LHCN-M2 (cell line): ENCODE results near the gene LCMT2. TPM values are rescaled to one million over a fixed set of nuclear protein-coding genes. Genes with fewer than 3 reads are reported as not detected.

Experiments used
- DNase-seq: peaks from one replicate; pipeline ENCODE4 v3.0.0-alpha.2; 2012; ENCODE audit warnings: low read depth
- polyA plus RNA-seq: library from polyadenylated mRNA; unstranded; fragments of >200 nt; gene quantifications from one replicate; pipeline ENCODE4 v1.2.1, GENCODE V29; 2012; ENCODE audit warnings: missing spikeins
- total RNA-seq: library from RNA; depleted of rRNA; stranded (reverse); fragments of >200 nt; gene quantifications from 2 replicates; pipeline ENCODE4 v1.2.3, GENCODE V29; 2014; rRNA removed

LCMT2 gene, protein sequence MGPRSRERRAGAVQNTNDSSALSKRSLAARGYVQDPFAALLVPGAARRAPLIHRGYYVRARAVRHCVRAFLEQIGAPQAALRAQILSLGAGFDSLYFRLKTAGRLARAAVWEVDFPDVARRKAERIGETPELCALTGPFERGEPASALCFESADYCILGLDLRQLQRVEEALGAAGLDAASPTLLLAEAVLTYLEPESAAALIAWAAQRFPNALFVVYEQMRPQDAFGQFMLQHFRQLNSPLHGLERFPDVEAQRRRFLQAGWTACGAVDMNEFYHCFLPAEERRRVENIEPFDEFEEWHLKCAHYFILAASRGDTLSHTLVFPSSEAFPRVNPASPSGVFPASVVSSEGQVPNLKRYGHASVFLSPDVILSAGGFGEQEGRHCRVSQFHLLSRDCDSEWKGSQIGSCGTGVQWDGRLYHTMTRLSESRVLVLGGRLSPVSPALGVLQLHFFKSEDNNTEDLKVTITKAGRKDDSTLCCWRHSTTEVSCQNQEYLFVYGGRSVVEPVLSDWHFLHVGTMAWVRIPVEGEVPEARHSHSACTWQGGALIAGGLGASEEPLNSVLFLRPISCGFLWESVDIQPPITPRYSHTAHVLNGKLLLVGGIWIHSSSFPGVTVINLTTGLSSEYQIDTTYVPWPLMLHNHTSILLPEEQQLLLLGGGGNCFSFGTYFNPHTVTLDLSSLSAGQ
- total RNA-seq: 10.4 and 13.8 TPM in 2 replicates
- polyA plus RNA-seq: 8.2 TPM

DNA sequence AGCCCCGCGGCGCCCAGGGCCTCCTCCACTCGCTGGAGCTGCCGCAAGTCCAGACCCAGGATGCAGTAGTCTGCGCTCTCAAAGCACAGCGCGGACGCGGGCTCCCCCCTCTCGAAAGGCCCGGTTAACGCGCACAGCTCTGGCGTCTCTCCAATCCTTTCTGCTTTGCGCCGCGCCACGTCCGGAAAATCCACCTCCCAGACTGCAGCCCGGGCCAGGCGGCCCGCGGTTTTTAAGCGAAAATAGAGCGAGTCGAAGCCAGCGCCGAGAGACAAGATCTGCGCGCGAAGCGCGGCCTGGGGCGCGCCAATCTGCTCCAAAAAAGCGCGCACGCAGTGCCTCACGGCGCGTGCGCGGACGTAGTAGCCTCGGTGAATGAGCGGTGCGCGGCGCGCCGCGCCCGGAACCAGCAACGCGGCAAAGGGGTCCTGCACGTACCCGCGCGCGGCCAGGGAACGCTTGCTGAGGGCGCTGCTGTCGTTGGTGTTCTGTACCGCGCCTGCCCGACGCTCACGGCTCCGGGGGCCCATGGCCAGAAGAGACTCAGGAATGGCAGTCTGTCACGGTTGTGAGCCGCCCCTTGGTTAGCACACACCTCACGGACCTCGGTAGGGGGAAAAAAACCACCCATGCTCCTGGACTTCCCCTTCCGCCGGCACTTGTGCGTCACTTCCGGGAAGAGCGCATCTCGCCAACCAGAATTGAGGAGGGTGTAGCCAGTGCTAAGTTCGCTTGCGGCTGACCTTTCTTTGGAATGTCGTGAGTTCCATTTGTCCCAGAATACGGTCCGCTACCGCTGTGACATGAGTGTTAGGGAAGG, at the start of gene LCMT2:
Gene LCMT2, minus strand, starts transcription at position 614 of the 820 bp plus-strand sequence. Its CDS starts 84 bp downstream, at position 530.
- peak; percentile 95 for DNase-seq

DNA sequence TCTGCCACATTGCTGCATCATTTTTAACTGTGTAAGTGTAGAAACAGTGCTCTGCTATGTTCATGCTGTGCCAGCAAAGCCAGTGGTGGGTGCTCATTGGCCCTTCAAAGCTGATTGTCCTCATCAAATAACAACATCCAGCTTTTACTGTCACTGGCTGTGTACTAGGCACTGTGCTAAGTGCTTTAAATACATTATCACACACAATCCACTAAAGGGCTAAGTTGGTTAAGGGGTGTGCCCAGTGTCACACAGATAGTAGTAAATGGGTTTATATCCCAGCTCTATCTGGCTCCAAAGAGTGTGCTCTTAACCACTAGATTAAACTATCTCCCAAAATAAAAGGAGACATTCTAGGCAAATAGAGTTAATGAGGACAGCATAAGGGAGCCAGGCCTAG, 48.2 kb upstream of the LCMT2 start:
- DNase-seq: no peak

DNA sequence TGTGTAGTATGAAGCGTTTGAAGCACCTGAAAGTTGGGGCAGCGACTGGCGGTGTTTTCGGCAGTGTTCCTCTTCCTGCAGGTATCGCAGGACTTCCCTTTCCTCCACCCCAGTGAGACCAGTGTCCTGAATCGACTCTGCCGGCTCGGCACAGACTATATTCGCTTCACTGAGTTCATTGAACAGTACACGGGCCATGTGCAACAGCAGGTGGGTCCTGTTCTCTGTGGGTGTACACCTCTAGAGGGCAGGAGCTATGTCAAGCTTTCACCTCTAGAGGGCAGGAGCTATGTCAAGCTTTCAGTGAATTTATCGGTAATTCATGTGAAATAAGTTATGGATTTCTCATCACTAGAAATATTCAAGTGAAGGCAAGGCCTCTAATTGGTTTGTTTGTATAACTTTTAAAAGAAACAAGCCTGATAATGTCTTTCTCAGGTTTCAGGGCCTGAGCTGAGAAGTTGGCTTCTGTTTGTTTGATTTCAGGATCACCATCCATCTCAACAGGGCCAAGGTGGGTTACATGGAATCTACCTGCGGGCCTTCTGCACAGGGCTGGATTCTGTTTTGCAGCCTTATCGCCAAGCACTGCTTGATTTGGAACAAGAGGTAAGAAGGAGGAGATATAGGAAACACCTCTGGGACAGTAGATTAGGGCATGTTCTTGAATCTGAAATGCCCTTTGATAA, 45.8 kb upstream of the LCMT2 start:
- DNase-seq: peak; percentile 27

DNA sequence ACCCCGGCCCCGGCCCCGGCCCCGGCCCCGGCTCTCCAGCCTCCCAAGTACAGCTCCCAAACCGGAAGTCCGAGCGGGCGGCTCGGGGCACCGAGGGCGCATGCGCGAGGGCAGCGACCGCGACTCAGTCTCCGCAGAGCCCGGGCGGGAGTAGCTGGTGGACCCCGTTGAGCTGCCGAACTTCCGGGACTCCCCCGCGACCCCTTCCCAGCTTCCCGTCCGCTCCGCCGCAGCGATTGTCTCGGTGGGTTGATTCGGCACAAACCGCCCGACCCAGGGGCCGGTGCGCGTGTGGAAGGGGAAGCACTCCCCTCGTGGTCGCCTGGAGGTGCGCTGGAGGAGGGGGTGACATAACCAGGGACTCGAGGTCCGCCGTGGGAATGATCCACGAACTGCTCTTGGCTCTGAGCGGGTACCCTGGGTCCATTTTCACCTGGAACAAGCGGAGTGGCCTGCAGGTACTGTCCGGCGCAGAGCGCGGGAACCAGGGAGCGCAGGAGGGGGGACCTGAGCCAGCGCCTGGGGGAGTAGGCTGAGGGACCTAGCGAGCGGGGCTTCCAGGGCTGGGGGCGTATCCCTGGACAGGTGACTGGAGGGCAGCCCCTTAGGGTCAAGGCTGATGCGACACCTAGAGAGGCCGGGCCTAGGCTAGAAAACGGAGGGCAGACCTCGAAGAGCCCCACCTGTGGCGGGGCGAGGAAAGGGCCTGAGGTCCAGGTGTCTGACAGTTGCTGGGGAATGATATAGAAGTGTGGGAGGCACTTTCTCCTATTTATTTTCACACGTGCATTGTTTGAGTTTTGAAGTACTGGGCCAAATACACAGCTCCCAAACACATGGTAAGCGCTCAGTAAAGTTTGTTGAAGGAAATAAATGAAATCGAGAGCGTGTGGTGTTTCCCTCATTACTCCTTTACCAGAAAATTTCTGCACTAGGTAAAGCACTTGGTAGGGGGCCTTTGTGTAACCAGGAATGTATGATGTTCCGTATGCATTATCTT, 40.9 kb upstream of the LCMT2 start, which contains the start of the genes TUBGCP4 and ZSCAN29:
Gene TUBGCP4, plus strand, starts transcription at position 127 of the 1,000 bp plus-strand sequence. Its CDS starts 254 bp downstream, at position 381.
Gene ZSCAN29, minus strand, starts transcription at position 69 of the 1,000 bp plus-strand sequence. CDS start 1,130 bp downstream, outside the sequence.
- DNase-seq: peak; percentile 75

DNA sequence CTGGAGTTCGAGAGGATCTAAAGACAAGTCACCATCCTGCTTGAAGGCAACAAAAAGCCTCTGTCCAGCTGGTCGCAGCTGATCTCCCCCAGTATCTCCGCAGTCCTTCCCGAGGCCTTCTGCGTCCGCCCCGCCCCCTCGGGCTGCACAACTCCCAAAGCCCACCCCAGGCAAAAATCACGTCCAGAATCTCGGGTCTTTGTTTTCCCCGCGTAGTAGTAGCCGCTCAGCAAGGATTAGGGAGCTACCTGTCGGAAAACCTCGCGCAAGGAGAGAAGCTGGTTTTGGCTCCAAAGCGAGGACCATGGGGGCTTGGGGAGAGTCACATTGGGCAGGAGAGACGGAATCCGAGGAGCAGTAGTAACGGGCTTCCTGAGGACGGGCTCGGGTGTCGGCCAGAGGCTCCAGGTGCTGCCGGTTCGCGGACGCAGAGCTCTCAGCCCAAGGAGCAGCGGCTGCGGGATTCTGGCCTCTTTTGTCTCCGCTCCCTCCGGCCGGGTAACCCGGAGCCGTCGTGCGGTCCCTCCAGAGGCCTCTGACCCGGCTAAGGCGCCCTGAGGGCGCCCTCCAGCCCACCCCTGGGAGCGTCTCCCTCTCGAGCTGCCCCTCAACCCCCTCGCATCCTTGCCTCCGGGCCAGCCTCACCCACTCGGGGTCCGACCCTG, 40.1 kb upstream of the LCMT2 start:
- no peak for DNase-seq

DNA sequence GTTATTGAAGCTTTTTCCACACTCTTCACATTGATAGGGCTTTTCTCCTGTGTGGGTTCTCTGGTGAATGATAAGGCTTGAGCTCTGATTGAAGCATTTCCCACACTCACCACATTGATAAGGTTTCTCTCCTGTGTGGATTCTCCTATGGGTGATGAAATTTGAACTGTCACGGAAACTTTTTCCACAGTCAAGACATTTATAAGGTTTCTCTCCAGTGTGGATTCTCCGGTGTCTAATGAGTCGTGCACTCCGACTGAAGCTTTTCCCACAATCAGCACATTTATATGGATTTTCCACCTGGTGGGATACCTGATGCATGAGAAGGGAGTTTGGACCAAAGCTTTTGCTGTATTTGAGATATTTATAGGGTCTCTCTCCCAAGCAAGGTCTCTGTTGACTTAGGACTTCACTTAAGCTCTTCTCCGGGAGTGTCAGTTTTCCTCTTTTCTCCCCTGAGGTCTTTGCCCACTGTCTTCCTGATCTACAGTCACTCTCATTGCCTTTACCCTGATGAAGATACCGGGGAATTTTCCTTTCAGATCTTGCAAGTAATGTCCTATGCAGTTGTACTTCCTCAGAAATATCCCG, 31.0 kb upstream of the LCMT2 start:
- DNase-seq: no peak

DNA sequence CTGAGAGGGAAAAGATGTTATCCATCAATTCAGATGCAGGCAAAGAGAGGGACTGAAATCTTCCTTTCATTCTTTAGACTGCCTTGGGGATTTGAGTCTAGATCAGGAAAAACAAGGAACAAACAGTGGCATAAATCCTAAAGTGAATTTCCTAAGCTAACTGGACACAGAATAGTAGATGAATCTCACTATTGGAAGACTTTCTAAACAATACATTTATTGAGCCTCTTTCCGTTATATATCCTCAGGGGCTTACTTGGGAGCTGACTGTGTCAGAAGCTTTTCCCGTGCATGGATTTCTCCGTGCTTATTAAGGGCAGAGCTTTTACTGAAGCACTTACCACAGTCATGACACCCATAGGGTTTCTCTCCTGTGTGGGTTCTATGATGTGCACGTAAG, 30.4 kb upstream of the LCMT2 start:
- DNase-seq: no peak

DNA sequence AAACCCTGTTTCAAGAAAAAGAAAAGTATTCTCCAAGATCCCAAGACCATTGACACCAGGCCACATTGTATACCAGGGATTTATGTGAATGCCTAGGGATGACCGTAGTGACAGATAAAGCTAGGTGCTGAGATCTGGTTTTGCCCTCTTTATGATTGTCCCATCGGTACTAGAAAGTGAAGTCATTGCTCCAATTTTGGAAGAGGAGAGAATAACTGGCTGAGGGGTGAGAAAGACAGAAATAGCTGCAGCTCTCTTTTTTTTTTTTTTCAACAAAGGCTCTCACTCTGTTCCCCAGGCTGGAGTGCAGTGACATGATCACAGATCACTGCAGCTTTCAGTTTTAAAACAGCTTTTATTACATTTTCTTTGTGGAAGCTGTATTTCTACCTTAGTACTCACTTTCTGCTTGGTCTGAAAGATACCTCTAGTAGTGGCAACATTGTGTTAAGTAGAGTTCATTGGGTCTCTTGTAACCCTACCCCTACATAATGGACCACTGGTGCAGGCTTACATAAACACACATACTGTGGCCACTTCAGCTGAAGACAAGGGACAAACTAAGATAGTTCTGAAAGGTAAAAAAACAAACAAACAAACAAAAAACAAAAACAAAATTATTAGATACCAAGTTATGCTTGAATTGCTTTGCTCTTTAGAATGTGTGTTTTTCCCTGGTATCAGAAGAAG, 22.5 kb upstream of the LCMT2 start:
- DNase-seq: no peak

DNA sequence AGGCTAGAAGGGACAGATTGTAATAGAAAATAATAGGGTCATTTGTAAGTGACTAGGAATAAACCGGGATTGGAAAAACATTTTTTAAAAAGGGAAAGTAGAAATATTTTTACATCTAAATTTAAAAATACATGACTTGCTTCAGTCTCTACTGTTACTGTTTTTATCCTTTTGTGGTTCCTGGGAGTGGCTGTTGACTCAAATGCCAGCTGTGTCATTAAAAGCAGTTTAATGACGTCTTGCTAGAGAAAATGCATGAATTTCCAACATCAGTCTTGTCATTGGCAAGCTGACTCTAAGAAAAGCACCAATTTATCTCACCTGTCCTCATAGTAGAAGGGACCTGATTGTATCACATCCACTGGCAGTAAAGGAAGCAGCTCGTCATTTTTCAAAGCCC, 16.7 kb upstream of the LCMT2 start:
- peak; percentile 10 for DNase-seq

DNA sequence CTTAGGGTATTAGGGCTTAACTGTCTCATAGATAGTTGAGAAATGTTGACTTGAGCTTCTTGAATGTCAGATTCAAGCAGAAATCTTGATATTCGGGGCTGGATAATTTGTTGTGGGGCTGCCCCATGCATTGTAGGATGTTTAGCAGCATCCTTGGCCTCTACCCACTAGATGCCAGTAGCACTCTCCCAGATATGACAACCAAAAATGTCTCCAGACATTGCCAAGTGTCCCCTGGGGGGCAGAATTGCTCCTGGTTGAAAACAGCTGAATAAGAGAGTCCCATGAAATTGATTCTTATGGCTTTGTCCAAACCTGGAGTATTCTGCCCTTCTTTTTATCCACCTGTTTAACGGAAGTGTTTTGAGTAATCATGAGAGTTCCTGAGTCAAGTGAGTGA, 15.9 kb upstream of the LCMT2 start:
- DNase-seq: peak; percentile 23

DNA sequence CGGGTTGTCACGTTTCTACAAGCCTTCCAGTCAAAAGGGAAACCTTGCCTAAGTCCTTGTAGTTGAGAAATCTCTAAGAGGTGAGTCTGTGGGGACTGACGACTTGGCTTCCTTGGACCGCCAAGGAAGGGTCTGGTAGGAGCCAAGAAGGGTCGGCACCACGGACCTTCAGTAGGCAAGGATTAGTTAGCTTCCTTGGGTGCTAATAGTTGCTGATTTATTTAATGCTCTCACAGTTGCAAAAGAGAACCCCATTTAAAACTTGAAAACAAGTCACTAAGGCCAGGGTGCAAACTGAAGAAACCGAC, 361 bp upstream of the LCMT2 start:
- DNase-seq: no peak

DNA sequence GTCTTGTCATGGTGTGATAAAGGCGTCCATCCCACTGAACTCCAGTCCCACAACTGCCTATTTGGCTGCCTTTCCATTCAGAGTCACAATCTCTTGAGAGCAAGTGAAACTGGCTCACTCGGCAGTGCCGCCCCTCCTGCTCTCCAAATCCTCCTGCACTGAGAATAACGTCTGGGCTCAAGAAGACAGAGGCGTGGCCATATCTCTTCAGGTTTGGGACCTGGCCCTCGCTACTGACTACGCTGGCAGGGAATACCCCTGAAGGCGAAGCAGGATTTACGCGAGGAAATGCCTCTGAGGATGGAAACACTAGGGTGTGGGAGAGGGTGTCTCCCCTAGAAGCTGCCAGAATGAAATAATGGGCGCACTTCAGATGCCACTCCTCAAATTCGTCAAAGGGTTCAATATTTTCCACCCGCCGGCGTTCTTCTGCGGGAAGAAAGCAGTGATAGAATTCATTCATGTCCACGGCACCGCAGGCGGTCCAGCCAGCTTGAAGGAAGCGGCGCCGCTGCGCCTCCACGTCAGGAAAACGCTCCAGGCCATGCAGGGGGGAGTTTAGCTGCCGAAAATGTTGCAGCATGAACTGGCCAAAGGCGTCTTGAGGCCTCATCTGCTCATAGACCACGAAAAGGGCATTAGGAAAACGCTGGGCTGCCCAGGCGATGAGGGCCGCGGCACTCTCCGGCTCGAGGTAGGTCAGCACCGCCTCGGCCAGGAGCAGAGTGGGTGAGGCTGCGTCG, 985 bp downstream of the LCMT2 start:
- DNase-seq: peak; percentile 23

DNA sequence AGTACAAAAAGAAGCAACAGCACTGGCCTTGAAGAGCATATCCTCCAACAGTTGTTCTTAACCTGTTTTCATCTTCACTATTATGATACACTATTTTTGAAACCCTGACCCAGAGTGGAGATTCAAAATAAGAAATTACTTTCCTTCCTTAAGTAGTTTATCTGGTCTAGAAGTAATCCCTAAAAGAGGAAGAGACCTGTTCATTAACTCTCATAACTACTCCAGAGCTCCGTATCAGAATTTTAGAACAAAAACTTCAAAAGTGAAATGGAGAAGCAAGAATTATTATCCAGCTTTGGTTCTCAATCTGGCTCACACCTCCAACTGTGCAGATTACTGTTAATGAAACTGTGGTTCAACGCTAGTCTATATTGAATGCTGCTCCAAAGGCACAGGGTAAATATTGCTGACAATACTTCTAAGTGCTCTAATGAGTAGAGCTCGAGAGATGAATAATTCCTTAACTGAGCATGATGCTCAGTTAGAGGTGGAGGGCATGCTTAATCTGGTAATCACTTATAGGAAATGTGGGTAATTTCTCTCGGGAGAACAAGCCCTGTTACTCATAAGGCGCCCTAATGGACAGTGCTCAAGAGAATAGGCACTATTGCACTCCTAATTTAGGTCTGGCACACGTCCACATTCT, 5.2 kb downstream of the LCMT2 start:
- no peak for DNase-seq

DNA sequence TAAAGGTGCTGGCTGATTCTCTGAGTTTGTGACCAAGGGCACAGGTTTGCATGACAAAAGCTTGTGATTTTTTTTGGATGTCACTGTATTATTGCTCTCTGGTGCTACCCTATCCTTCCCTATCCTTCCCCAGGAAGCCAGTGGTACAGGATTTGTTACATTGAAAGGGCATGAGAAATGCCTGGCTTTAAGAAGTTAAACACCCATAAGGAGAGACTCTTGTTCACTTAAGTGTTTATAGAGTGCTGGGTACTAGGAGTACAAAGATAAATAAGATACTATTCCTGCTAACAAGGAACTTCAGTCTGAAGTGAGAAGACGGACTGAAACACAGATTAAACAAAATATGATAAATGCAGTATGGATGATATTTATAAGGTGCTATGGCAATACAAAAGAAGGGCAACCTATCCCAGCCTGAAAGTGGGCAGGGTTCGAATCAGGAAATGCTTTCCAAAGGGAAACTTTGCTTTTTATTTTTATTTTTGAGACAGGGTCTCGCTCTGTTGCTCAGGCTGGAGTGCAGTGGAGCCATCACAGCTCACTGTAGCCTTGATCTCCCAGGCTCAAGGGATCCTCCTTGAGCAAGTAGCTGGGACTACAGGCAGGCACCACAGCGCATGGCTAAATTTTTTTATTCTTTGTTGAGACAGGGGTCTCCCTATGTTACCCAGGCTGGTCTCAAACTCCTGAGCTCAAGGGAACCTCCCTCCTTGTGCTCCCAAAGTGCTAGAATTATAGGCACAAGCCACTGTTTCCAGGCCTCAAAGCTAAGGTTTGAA, 11.2 kb downstream of the LCMT2 start:
- DNase-seq: no peak

DNA sequence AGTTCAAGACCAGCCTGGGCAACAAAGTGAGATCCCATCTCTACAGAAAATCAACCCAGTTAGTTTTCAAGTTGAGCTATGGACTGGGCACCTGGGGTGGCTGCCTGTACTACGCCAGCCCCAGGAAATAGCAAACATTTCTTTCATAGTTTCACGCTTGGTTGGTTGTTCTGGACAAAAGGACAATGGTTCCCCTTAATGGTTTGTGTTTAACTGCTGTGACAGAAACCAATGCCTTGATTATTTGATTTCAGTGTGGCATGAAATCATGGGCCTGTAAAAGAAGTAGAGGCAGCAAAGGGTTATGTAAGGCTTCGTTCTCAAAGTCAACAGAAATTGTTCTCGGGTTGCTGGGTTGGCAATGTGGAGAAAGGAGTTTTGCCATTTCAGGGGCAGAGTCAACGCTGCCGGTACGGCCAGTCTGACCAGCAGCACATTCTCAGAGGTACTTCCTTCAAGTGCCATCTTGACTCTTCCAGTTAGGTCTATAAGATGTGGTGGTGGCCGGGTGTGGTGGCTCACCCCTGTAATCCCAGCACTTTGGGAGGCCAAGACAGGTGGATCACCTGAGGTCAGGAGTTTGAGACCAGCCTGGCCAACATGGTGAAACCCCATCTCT, 12.7 kb downstream of the LCMT2 start:
- no peak for DNase-seq

DNA sequence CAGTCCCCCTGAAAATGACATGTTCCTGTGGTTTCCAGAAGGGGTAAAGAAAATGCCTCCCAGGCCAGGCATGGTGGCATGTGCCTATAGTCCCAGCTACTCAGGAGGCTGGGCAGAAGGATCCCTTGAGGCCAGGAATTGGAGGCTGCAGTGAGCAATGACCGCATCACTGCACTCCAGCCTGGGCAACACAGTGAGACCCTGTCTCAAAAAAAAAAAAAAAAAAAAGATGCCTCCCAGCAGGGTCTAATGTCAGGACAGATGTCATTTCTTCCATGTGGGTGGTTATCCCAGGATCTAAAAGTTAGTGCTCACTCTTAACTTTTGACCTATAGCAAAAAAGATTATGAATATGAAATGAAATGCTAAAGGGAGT, 13.4 kb downstream of the LCMT2 start:
- no peak for DNase-seq
